SU-DHL-6 (cell line): Measurements from ENCODE around the gene OR11H1.
"Not testable (repeated sequence)": the region's sequence is repeated elsewhere in the genome, so short reads cannot be mapped to it uniquely, and the experiment has no call there.

Experiments
- EZH2phosphoT487 ChIP-seq: fragments of 200-600 bp; sonication (generic), shearing (Covaris generic); conservative IDR thresholded peaks from 2 replicates; pipeline ENCODE4 v1.6.1; 2018; ENCODE audit warnings: mild to moderate bottlenecking, antibody characterized with exemption, low read length, moderate library complexity, mixed read lengths
- TF ChIP-seq, protein P1 (sequence below): fragments of 200-600 bp; sonication (generic); IDR thresholded peaks from one replicate; pipeline ENCODE4 v1.5.1; 2017; ENCODE audit warnings: antibody characterized with exemption, mild to moderate bottlenecking, low read length, moderate library complexity; ENCODE audit not compliant: insufficient read depth, poor library complexity, severe bottlenecking

DNA sequence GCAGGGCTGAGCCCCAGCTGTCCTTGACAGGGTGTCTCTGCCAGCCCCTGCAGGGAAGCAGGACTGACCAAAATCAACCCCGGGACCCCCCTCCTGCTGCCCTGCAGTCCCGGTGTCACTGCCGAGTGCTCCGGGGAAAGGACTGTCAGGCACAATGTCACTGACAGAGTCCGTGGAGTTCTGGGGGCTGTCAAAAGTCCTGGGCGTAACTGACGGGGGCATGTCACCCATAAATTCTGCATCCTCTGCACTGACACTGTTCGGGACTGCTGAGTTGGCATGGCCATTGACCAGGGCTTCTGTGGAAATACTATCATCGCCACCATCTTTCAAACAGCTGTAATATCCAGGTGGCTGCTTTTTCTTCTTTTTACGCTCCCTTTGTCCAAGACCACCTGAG, 35.5 kb downstream of the OR11H1 start:
- TF ChIP-seq, protein P1, sequence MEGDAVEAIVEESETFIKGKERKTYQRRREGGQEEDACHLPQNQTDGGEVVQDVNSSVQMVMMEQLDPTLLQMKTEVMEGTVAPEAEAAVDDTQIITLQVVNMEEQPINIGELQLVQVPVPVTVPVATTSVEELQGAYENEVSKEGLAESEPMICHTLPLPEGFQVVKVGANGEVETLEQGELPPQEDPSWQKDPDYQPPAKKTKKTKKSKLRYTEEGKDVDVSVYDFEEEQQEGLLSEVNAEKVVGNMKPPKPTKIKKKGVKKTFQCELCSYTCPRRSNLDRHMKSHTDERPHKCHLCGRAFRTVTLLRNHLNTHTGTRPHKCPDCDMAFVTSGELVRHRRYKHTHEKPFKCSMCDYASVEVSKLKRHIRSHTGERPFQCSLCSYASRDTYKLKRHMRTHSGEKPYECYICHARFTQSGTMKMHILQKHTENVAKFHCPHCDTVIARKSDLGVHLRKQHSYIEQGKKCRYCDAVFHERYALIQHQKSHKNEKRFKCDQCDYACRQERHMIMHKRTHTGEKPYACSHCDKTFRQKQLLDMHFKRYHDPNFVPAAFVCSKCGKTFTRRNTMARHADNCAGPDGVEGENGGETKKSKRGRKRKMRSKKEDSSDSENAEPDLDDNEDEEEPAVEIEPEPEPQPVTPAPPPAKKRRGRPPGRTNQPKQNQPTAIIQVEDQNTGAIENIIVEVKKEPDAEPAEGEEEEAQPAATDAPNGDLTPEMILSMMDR, result not testable (repeated sequence)
- not testable (repeated sequence) for TF ChIP-seq EZH2phosphoT487
